Measurements from ENCODE around the gene LAMP5.

LAMP5 gene, protein sequence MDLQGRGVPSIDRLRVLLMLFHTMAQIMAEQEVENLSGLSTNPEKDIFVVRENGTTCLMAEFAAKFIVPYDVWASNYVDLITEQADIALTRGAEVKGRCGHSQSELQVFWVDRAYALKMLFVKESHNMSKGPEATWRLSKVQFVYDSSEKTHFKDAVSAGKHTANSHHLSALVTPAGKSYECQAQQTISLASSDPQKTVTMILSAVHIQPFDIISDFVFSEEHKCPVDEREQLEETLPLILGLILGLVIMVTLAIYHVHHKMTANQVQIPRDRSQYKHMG

GRCh38 chr20:9514461-9515213 lies at the start of gene LAMP5:
Gene LAMP5 (plus strand): TSS chr20:9514590. CDS start chr20:9514853, 263 bp downstream.
- no peak for FAIRE-seq
- TF ChIP-seq, protein P1, sequence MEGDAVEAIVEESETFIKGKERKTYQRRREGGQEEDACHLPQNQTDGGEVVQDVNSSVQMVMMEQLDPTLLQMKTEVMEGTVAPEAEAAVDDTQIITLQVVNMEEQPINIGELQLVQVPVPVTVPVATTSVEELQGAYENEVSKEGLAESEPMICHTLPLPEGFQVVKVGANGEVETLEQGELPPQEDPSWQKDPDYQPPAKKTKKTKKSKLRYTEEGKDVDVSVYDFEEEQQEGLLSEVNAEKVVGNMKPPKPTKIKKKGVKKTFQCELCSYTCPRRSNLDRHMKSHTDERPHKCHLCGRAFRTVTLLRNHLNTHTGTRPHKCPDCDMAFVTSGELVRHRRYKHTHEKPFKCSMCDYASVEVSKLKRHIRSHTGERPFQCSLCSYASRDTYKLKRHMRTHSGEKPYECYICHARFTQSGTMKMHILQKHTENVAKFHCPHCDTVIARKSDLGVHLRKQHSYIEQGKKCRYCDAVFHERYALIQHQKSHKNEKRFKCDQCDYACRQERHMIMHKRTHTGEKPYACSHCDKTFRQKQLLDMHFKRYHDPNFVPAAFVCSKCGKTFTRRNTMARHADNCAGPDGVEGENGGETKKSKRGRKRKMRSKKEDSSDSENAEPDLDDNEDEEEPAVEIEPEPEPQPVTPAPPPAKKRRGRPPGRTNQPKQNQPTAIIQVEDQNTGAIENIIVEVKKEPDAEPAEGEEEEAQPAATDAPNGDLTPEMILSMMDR (IDR thresholded peaks at IDR 0.05; ENCODE audit: insufficient read depth, missing control alignments): no peak
- DNase-seq (ENCODE audit: insufficient read length, low spot score): no peak

DNA sequence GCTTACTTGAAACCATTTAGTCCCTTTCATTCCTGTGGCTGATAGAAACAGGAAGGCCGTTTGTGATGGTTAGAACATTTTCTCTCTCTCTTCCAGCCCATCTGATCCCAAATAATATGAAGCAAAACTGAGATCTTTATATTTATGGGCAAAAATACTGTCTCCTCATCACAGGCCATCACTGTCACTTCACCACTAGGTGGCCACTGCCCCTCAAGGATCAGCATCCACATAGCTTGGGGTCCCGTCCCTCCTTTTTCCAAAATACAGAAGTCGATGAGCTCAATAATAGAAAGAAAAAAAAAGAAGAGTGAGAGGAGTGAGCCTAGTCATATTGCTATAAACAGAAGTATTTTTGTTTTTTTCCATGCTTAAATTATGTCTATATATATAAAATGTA lies 46.4 kb upstream of the LAMP5 start:
- TF ChIP-seq, protein P1 (IDR thresholded peaks at IDR 0.05; ENCODE audit: insufficient read depth, missing control alignments): peak; percentile 42
- no peak for FAIRE-seq
- DNase-seq (ENCODE audit: insufficient read length, low spot score): no peak

- DNase-seq (ENCODE audit: insufficient read length, low spot score) (no peak), FAIRE-seq (no peak)
- TF ChIP-seq, protein P1 (IDR thresholded peaks at IDR 0.05; ENCODE audit: insufficient read depth, missing control alignments): no peak
Measured at GRCh38 chr20:9474835-9475415, 39.5 kb upstream of the LAMP5 start.

- DNase-seq (ENCODE audit: insufficient read length, low spot score) (no peak), FAIRE-seq (no peak)
- TF ChIP-seq, protein P1 (IDR thresholded peaks at IDR 0.05; ENCODE audit: insufficient read depth, missing control alignments): no peak
Measured at GRCh38 chr20:9475456-9475855, 38.9 kb upstream of the LAMP5 start.

DNA sequence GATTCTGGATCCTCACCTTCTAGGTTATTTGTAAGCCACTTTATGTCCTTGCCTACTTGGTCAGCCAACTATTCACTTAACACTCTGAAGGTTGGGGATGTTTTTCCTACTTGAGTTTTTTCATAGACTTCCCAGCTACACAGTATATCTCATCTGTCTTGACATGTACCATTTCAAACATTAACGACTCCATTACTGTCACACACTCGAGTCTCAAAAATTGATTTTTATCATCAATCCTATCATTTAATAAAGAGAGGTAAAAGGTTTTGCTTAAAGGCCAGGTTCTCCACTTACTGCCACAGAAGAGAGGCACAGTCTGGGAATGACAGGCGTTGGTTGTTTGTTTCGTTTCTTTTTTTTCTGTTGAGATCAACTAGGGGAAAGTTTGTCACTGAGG lies 38.2 kb upstream of the LAMP5 start:
- DNase-seq (ENCODE audit: insufficient read length, low spot score) (no peak), FAIRE-seq (no peak)
- TF ChIP-seq, protein P1 (IDR thresholded peaks at IDR 0.05; ENCODE audit: insufficient read depth, missing control alignments): no peak

GRCh38 chr20:9476637-9477036 lies 37.8 kb upstream of the LAMP5 start:
- DNase-seq (ENCODE audit: insufficient read length, low spot score) (no peak), FAIRE-seq (no peak)
- TF ChIP-seq, protein P1 (IDR thresholded peaks at IDR 0.05; ENCODE audit: insufficient read depth, missing control alignments): no peak
